GM23338 (cell line): Measurements from ENCODE around the gene CRYBB3. TPM values are rescaled to one million over a fixed set of nuclear protein-coding genes. Genes with fewer than 3 reads are reported as not detected.

Source experiments
- ATAC-seq: fragments of 200-7000 bp; cut with Tn5 transposase; 3 replicates; pipeline ENCODE4 v1.9.1; 2020
- DNase-seq: peaks from one replicate; pipeline ENCODE4 v3.0.0-alpha.2; 2015; ENCODE audit warnings: low spot score
- H2AFZ ChIP-seq: fragments of 200-600 bp; sonication (generic); 2 replicates; pipeline ENCODE4 v1.8.0; 2016; ENCODE audit warnings: antibody characterized with exemption, mild to moderate bottlenecking, moderate library complexity
- H3F3A ChIP-seq: fragments of 200-600 bp; sonication (generic); replicated peaks from 2 replicates; pipeline ENCODE4 v1.8.0; 2017; ENCODE audit warnings: antibody characterized with exemption, mixed run types, low read depth
- H3K27ac ChIP-seq: fragments of 200-600 bp; sonication (generic); 2 replicates; pipeline ENCODE4 v1.6.1; 2016; ENCODE audit warnings: low read depth
- H3K27me3 ChIP-seq: fragments of 200-600 bp; sonication (generic); 2 replicates; pipeline ENCODE4 v1.8.0; 2016; ENCODE audit warnings: mild to moderate bottlenecking, mixed run types, moderate library complexity; ENCODE audit not compliant: insufficient read depth
- H3K36me3 ChIP-seq: fragments of 200-600 bp; sonication (generic); 2 replicates; pipeline ENCODE4 v1.8.0; 2016; ENCODE audit warnings: mild to moderate bottlenecking; ENCODE audit not compliant: insufficient read depth
- H3K4me1 ChIP-seq: fragments of 200-600 bp; sonication (generic); 2 replicates; pipeline ENCODE4 v1.8.0; 2016; ENCODE audit warnings: mild to moderate bottlenecking, moderate library complexity; ENCODE audit not compliant: insufficient read depth
- H3K4me2 ChIP-seq: fragments of 200-600 bp; sonication (generic); 2 replicates; pipeline ENCODE4 v1.7.1; 2017; ENCODE audit warnings: mixed run types
- H3K4me3 ChIP-seq: fragments of 200-600 bp; sonication (generic); 2 replicates; pipeline ENCODE4 v1.6.1; 2016; ENCODE audit warnings: mixed run types
- H3K79me2 ChIP-seq: fragments of 200-600 bp; sonication (generic); replicated peaks from 2 replicates; pipeline ENCODE4 v1.8.0; 2017; ENCODE audit warnings: mild to moderate bottlenecking; ENCODE audit not compliant: insufficient read depth
- H3K9me2 ChIP-seq: fragments of 200-600 bp; sonication (generic); 2 replicates; pipeline ENCODE4 v1.8.0; 2017; ENCODE audit not compliant: insufficient read depth
- H4K20me1 ChIP-seq: fragments of 200-600 bp; sonication (generic); replicated peaks from 2 replicates; pipeline ENCODE4 v1.8.0; 2017; ENCODE audit warnings: mild to moderate bottlenecking; ENCODE audit not compliant: insufficient read depth
- H3K27ac Mint-ChIP-seq: 2 replicates; pipeline ENCODE4 v1.8.0; 2020; ENCODE audit warnings: inconsistent platforms, mild to moderate bottlenecking, moderate library complexity, mixed read lengths
- H3K27me3 Mint-ChIP-seq: 3 replicates; pipeline ENCODE4 v1.8.0; 2022; ENCODE audit warnings: low read depth, mild to moderate bottlenecking, moderate library complexity, mixed read lengths, inconsistent platforms; ENCODE audit not compliant: insufficient read depth, poor library complexity
- H3K36me3 Mint-ChIP-seq: 3 replicates; pipeline ENCODE4 v1.8.0; 2021; ENCODE audit warnings: low read depth, mild to moderate bottlenecking, inconsistent platforms, moderate library complexity, mixed read lengths
- H3K4me1 Mint-ChIP-seq: 3 replicates; pipeline ENCODE4 v1.8.0; 2020; ENCODE audit warnings: mild to moderate bottlenecking, inconsistent platforms, mixed read lengths
- H3K4me3 Mint-ChIP-seq: 3 replicates; pipeline ENCODE4 v1.8.0; 2021; ENCODE audit warnings: moderate library complexity, mild to moderate bottlenecking, inconsistent platforms, mixed read lengths
- H3K9me3 Mint-ChIP-seq: 3 replicates; pipeline ENCODE4 v1.8.0; 2020; ENCODE audit warnings: moderate library complexity, mild to moderate bottlenecking, inconsistent platforms, mixed read lengths
- CREB1 ChIP-seq: fragments of 250-450 bp; sonication (Bioruptor Pico); IDR thresholded peaks from 2 replicates; pipeline ENCODE4 v1.5.0; 2020; ENCODE audit warnings: low read depth, mild to moderate bottlenecking, moderate library complexity
- EZH2 ChIP-seq: fragments of 200-600 bp; sonication (generic); IDR thresholded peaks from one replicate; pipeline ENCODE4 v1.8.0; 2017; ENCODE audit warnings: antibody characterized with exemption, mild to moderate bottlenecking, low read depth; ENCODE audit not compliant: unreplicated experiment
- EZH2phosphoT487 ChIP-seq: fragments of 200-600 bp; sonication (generic); IDR thresholded peaks from one replicate; pipeline ENCODE4 v1.8.1; 2018; ENCODE audit warnings: antibody characterized with exemption; ENCODE audit not compliant: unreplicated experiment
- JUNB ChIP-seq: IDR thresholded peaks from one replicate; pipeline ENCODE4 v1.6.1; 2016; ENCODE audit warnings: antibody characterized with exemption; ENCODE audit not compliant: unreplicated experiment
- NANOG ChIP-seq: IDR thresholded peaks from 2 replicates; pipeline ENCODE4 v1.6.1; 2016; ENCODE audit warnings: antibody characterized with exemption, borderline replicate concordance
- STAT1 ChIP-seq: IDR thresholded peaks from one replicate; pipeline ENCODE4 v1.6.1; 2016; ENCODE audit warnings: antibody characterized with exemption; ENCODE audit not compliant: unreplicated experiment
- ZNF114 ChIP-seq: fragments of 250-450 bp; sonication (Bioruptor Pico); IDR thresholded peaks from 2 replicates; pipeline ENCODE4 v1.5.0; 2020; ENCODE audit warnings: mild to moderate bottlenecking, moderate library complexity
- polyA plus RNA-seq: library from polyadenylated mRNA; unstranded; fragments of >200 nt; fragmentation: Nextera tagmentation; extraction: Ambion mirVana; gene quantifications from 2 replicates; pipeline ENCODE4 v1.2.1, GENCODE V29; 2016
- total RNA-seq: library from RNA; depleted of rRNA; stranded (reverse); fragments of >200 nt; shearing (Covaris generic); gene quantifications from 2 replicates; pipeline ENCODE4 v1.2.3, GENCODE V29; 2014
- TF ChIP-seq, protein P1 (sequence below), 2 experiments: fragments of 200-600 bp in 1 of 2; sonication (generic) in 1 of 2; conservative IDR thresholded peaks; 2 replicates each; pipeline versions ENCODE4 v1.5.1 to v1.6.1; 2016 to 2017; ENCODE audit warnings: antibody characterized with exemption in 2 of 2, low read depth in 2 of 2, mild to moderate bottlenecking in 2 of 2, moderate library complexity in 1 of 2
- TF ChIP-seq, protein P2 (sequence below): IDR thresholded peaks from one replicate; pipeline ENCODE4 v1.6.1; 2018; ENCODE audit warnings: antibody characterized with exemption; ENCODE audit not compliant: unreplicated experiment
- TF ChIP-seq, protein P3 (sequence below): IDR thresholded peaks from 2 replicates; pipeline ENCODE4 v1.6.1; 2016; ENCODE audit warnings: antibody characterized with exemption

CRYBB3 gene
- total and polyA plus RNA-seq, 2 experiments from 2014 or later, result 0.28 TPM; not detected in 1

DNA sequence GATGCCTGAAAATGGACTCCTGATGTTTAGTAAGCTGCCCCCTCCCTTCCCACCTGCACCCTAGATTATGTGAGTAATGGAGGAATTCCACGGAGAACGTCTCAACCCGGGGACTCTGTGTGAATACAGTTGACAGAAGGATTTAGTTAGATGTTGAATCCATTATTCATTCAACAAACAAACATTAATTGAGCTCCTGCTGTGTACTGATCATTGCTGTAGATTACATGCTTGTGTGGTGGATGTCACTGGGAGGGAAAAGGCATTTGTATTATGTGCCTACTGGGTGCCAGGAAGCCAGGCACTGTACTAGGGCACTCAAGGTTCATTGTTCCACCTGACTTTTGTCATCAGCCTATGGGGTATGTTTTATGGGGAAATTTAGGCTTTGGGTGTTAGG is 22.9 kb upstream of the CRYBB3 start (continued):
- TF ChIP-seq, protein P1, sequence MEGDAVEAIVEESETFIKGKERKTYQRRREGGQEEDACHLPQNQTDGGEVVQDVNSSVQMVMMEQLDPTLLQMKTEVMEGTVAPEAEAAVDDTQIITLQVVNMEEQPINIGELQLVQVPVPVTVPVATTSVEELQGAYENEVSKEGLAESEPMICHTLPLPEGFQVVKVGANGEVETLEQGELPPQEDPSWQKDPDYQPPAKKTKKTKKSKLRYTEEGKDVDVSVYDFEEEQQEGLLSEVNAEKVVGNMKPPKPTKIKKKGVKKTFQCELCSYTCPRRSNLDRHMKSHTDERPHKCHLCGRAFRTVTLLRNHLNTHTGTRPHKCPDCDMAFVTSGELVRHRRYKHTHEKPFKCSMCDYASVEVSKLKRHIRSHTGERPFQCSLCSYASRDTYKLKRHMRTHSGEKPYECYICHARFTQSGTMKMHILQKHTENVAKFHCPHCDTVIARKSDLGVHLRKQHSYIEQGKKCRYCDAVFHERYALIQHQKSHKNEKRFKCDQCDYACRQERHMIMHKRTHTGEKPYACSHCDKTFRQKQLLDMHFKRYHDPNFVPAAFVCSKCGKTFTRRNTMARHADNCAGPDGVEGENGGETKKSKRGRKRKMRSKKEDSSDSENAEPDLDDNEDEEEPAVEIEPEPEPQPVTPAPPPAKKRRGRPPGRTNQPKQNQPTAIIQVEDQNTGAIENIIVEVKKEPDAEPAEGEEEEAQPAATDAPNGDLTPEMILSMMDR (conservative IDR thresholded peaks at IDR 0.05; ENCODE audit: low read depth in 2 of 2), result no peak
- TF ChIP-seq EZH2 (no peak), EZH2phosphoT487 (no peak)
- TF ChIP-seq, protein P2, sequence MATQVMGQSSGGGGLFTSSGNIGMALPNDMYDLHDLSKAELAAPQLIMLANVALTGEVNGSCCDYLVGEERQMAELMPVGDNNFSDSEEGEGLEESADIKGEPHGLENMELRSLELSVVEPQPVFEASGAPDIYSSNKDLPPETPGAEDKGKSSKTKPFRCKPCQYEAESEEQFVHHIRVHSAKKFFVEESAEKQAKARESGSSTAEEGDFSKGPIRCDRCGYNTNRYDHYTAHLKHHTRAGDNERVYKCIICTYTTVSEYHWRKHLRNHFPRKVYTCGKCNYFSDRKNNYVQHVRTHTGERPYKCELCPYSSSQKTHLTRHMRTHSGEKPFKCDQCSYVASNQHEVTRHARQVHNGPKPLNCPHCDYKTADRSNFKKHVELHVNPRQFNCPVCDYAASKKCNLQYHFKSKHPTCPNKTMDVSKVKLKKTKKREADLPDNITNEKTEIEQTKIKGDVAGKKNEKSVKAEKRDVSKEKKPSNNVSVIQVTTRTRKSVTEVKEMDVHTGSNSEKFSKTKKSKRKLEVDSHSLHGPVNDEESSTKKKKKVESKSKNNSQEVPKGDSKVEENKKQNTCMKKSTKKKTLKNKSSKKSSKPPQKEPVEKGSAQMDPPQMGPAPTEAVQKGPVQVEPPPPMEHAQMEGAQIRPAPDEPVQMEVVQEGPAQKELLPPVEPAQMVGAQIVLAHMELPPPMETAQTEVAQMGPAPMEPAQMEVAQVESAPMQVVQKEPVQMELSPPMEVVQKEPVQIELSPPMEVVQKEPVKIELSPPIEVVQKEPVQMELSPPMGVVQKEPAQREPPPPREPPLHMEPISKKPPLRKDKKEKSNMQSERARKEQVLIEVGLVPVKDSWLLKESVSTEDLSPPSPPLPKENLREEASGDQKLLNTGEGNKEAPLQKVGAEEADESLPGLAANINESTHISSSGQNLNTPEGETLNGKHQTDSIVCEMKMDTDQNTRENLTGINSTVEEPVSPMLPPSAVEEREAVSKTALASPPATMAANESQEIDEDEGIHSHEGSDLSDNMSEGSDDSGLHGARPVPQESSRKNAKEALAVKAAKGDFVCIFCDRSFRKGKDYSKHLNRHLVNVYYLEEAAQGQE, result no peak

DNA sequence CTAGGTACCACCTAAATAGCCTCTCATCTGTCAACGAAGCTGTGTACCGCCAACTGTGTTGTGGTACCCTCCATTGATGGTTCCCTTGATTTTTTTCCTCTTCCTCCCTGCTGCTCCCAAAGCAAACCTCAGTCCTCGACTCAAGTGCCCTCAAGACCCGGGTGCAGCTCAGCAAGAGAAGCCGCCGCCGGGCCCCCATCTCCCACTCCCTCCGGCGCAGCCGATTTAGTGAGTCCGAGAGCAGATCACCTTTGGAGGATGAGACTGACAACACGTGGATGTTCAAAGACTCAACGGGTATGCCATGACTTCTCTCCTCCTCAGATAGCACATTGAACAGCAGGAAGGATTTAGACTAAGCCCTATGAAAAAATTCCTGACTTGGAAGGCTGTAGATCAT is 22.4 kb upstream of the CRYBB3 start:
- Histone ChIP-seq H4K20me1 (0 out of 2 replicates have a peak, but pooled peaks cover 5% of the 10 kb centered on the region), H3K4me2 (no peak overlapping the region), H3K36me3 (no peaks in the 10 kb centered on the region), H3K9me2 (no peaks in the 10 kb centered on the region), H3F3A (no peaks in the 10 kb centered on the region), H3K4me3 (no peak overlapping the region), H3K27me3 (no peaks in the 10 kb centered on the region), H3K79me2 (no peaks in the 10 kb centered on the region), H2AFZ (no peak overlapping the region), H3K4me1 (no peaks in the 10 kb centered on the region; the same call in 1 of the 2 replicates), H3K27ac (no peak overlapping the region)
- ATAC-seq (no peak), DNase-seq (no peak)
- H3K36me3 Mint-ChIP-seq, result peaks cover 28% of the 10 kb centered on the region
- H3K4me3 Mint-ChIP-seq, result no peak overlapping the region
- H3K27ac Mint-ChIP-seq, result no peak overlapping the region
- peaks cover 9% of the 10 kb centered on the region for H3K9me3 Mint-ChIP-seq
- H3K4me1 Mint-ChIP-seq, result peaks cover 13% of the 10 kb centered on the region
- H3K27me3 Mint-ChIP-seq, result peaks cover 10% of the 10 kb centered on the region
- no peak for TF ChIP-seq JUNB
- TF ChIP-seq, protein P3, sequence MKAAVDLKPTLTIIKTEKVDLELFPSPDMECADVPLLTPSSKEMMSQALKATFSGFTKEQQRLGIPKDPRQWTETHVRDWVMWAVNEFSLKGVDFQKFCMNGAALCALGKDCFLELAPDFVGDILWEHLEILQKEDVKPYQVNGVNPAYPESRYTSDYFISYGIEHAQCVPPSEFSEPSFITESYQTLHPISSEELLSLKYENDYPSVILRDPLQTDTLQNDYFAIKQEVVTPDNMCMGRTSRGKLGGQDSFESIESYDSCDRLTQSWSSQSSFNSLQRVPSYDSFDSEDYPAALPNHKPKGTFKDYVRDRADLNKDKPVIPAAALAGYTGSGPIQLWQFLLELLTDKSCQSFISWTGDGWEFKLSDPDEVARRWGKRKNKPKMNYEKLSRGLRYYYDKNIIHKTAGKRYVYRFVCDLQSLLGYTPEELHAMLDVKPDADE, result no peak
- no peak for TF ChIP-seq EZH2phosphoT487
- TF ChIP-seq CREB1, result no peak
- no peak for TF ChIP-seq EZH2
- no peak for TF ChIP-seq ZNF114 (CRISPR knock-in tag)
- no peak for TF ChIP-seq NANOG
- TF ChIP-seq STAT1, result no peak
- TF ChIP-seq, protein P1 (conservative IDR thresholded peaks at IDR 0.05; ENCODE audit: low read depth in 2 of 2), result no peak
